Measurements from ENCODE around the gene NKAPD1.
A peak's percentile ranks its signal among the peaks of the same experiment; 100 is the strongest.
"Not testable (repeated sequence)": the region's sequence is repeated elsewhere in the genome, so short reads cannot be mapped to it uniquely, and the experiment has no call there.

Gene NKAPD1

GRCh38 chr11:112086422-112087191 is 12.5 kb downstream of the NKAPD1 start, which contains the start of the genes SDHD and TIMM8B:
Gene SDHD, plus strand, starts transcription at chr11:112086873. Its CDS starts 35 bp downstream, at chr11:112086908.
Gene TIMM8B, minus strand, starts transcription at chr11:112086756. Its CDS starts 33 bp downstream, at chr11:112086723.
- DNase-seq (ENCODE audit: low spot score), result peak; percentile 98

GRCh38 chr11:112087212-112087611 is 13.1 kb downstream of the NKAPD1 start:
- no peak for DNase-seq (ENCODE audit: low spot score)

DNA sequence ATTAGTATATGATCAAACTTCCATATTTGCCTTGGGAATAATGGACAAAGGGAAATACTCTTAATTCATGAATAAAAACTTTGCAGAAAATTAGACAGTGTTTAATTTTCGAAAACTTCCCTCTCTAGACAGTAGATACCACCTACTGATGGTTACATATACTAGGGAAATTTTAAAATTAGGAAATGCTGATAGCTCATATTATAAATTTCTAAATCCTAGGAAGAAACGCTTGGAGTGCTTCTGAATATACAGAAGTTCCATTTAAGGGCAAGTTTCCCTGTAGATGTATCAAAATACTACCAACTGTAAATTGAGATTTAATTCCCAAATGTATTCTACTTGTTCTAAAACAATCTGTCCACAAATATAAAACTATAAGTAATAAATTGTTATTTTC is 21.2 kb downstream of the NKAPD1 start:
- not testable (repeated sequence) for DNase-seq (ENCODE audit: low spot score)

GRCh38 chr11:112096194-112096593 is 22.1 kb downstream of the NKAPD1 start:
- DNase-seq (ENCODE audit: low spot score), result no peak

- no peak for DNase-seq (ENCODE audit: low spot score)
Measured at GRCh38 chr11:112097734-112098528, 23.8 kb downstream of the NKAPD1 start.

DNA sequence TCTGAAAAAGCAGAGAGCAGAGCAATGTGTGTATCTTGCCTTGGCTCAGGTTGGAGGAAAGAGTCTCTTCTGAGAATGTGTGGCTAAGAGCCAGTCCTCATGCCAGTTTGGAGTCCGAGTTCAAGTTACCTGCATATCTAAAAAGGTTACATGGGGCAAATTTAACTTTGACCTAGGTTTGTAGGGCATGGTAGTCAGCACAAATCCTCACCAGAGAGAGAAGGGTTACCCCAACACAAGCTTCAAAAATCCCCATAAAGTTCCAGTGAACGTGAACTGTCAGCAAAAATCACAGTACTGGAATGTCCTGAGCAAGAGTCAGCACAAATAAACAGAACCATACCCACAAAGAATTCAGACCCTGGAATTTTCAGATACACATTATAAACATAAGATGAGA is 26.4 kb downstream of the NKAPD1 start:
- no peak for DNase-seq (ENCODE audit: low spot score)

DNA sequence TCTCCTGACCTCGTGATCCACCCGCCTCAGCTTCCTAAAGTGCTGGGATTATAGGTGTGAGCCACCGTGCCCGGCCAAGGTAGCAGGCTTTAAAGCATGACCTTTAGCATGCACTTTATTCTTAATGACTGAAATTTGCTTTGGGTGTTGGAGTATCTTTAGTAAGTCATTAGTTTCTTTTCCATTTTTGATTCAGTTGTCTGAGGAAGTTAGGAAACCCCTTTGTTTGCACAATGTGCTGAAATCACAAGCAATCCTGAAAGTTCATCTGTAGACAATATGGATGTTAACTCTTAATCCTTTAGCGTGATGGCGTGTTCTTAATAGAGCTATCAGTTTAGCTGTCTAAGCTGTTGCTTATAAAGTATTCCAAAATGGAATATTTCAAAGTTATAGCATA is 29.3 kb downstream of the NKAPD1 start:
- no peak for DNase-seq (ENCODE audit: low spot score)

DNA sequence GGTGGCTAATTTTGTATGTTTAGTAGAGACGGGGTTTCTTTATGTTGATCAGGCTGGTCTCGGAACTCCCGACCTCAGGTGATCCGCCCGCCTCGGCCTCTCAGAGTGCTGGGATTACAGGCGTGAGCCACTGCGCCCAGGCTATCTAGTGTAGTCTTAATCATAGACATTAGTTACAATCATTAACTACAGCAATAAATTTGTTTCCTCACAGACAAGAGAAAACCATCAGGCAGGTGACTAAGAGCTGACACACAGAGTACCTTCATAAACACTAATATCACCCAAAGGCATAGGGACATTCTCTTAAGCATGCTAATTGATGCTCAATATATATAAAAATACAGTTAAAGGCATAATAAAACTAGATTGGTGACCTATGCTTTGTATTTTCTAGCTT is 32.0 kb downstream of the NKAPD1 start:
- DNase-seq (ENCODE audit: low spot score), result no peak

DNA sequence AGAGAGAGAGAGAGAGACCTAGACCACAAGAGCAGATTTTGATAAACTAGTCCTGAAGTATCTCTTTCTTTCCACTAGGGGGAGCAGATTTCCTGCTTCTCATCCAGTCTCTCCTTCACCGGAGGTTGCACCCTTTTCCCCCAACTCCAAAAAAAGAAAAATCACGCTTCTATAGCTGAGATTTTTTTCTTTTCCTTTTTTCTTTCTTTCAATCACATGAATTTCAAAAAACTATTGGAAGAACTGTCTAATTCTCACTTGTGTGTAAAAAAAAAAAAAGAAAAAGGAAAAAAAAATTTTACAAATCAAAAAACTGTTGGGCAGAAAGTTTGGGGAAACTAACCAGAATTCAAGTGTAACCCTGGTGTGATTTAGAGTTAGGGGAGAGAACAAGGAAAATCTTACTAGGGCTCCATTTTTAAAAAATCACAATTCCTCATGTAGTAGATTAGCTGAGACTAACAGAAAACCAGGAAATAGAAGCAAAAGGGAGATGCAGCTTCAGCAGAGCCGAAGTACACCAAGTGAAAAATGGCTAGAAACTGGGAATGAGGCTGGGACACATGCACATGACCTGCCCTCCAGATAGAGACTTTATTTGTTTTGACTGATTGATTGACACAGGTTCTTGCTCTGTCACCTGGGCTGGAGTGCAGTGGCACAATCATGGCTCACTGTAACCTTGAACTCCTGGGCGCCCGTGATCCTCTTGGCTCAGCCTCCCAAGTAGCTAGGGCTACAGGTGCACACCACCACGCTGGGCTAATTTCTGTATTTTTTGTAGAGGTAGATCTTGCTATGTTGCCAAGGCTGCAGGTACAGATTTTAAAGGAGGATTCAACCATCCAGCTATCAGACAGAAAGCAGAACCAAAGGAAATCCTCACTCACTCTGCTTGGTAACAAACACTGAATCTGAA is 39.7 kb downstream of the NKAPD1 start:
- peak; percentile 78 for DNase-seq (ENCODE audit: low spot score)

DNA sequence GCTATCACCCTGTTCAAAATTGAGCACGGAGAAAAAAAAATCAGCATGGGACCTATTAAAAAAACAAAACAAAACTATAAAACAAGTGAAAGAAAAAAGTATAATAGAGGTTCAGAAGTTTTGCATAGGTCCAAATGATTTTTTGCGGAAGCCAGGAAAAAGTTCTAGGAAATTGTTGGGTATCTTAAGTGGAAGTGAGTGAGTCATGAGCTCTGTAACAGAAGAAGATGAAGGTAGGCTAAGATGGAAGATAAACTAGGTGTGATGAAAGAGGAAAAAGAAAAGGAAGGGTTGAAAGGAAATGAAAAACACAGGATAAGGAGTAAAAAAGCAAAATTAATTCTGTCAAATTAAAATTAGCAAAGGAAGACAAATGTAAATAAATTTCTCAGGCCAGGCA is 40.4 kb downstream of the NKAPD1 start:
- no peak for DNase-seq (ENCODE audit: low spot score)

DNA sequence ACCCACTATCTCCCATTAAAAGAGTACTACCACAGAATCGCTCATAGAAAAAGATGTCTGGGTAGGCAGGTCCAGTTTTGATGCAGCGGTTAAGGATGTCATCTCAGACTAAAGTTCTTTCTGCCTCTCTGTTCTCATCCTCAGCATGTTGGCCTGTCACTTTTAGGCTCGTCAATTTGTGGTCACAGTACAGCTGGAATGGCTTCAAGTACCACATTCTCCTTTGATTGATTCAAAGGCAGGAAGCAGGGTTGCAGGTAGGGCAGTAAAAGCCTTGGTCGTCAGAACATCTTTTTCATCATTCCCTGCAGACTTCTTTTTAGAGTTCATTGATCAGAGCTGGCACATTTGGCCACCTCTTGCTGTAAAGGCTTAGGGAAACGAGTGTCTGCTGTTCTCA is 41.3 kb downstream of the NKAPD1 start:
- no peak for DNase-seq (ENCODE audit: low spot score)

- DNase-seq (ENCODE audit: low spot score), result no peak
Measured at GRCh38 chr11:112118176-112118575, 44.1 kb downstream of the NKAPD1 start.

DNA sequence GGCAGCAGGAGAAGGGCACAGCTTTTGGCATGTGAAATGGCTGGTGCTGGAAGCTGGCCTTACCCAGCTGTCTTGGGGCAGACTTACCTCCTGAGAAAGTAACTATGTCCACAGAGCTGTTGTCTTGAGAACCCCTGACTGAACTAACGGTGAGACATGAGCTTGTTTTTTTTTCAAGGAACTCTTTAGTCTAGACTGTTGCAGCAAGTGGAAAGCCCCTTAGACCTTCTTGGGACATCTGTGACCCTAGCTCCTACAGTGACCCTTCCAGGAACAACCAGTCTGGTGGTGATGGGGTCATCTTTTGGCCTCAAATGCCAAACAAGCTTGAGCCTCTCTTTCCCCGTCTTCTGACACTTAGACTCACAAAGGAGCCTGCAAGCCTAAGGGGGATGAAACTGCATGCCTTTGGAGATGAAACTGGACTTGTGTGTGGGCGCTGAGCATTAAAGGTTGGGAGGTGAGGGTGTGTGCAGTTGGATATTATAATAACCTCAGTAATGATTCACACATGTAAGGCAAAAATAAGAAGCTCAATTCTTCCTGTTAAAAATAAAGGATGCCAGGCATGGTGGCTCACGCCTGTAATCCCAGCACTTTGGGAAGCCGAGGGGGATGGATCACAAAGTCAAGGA is 48.0 kb downstream of the NKAPD1 start:
- DNase-seq (ENCODE audit: low spot score), result no peak

DNA sequence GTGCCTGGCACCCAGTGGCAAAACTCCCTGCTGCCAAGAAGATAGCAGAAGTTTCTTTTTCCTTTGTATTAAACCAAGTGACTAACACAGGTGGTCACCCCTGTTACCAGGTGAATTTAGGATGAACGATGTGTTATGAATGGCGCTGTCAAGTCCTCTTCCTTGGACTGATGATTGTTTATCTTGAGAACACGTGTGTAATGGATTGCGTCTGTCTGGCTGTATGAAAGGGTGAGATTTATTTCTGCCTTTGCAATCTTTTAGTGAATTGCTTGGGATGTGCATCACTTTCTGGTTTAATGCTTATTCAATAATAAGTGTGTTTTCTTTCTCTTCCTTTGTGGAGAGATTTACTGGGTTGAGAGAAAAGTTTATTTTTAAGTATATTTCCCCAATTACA is 49.0 kb downstream of the NKAPD1 start:
- no peak for DNase-seq (ENCODE audit: low spot score)

DNA sequence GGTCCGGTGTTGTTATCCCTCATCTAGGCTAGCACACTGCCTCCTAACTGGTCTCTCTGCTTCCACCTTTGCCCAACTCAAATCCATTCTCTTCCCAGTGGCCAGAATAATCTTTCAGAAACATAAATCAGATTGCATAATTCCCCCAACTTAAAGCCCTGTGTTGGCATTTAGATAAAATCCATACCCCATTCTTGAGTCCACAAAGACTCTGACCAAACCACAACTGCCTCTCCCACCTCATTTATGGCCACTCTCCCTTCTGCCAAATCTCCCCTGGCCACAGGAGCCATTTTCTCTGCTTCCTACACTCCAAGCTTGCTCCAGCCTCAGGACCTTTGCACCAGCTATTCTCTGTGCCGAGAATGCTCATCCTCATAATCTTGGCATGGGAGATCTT is 53.0 kb downstream of the NKAPD1 start:
- no peak for DNase-seq (ENCODE audit: low spot score)

- DNase-seq (ENCODE audit: low spot score), result peak; percentile 55
Measured at GRCh38 chr11:112128483-112129121, 54.5 kb downstream of the NKAPD1 start.

GRCh38 chr11:112129656-112130055 is 55.6 kb downstream of the NKAPD1 start:
- DNase-seq (ENCODE audit: low spot score), result no peak

- peak; percentile 58 for DNase-seq (ENCODE audit: low spot score)
Measured at GRCh38 chr11:112132737-112133136, 58.6 kb downstream of the NKAPD1 start.

- no peak for DNase-seq (ENCODE audit: low spot score)
Measured at GRCh38 chr11:112134473-112134872, 60.4 kb downstream of the NKAPD1 start.

All from SW480 (cell line).